Uterus (tissue), 2 donors: Measurements from ENCODE around the gene MMD.

ENCODE experiments used
- CTCF ChIP-seq, 4 experiments: fragments of 200-600 bp in 2 of 4; fragments of 450-650 bp in 2 of 4; sonication (generic) in 2 of 4; IDR thresholded peaks; one replicate each; pipeline ENCODE4 v1.5.1; 2016 to 2019; ENCODE audit warnings: antibody characterized with exemption in 4 of 4, mild to moderate bottlenecking in 2 of 4, moderate library complexity in 1 of 4
- POLR2A ChIP-seq, 2 donors: fragments of 450-650 bp; IDR thresholded peaks; one replicate each; pipeline ENCODE4 v1.6.1; 2016; ENCODE audit warnings: antibody characterized with exemption in 2 of 2, mild to moderate bottlenecking in 1 of 2, moderate library complexity in 1 of 2

- no peak for TF ChIP-seq CTCF (IDR thresholded peaks at IDR 0.05)
- TF ChIP-seq POLR2A (IDR thresholded peaks at IDR 0.05), result no peak
Measured at GRCh38 chr17:55433029-55433628, 11.5 kb upstream of the MMD start.
